ENCODE data around the gene NSMF. TPM values are rescaled to one million over a fixed set of nuclear protein-coding genes. Genes with fewer than 3 reads are reported as not detected.

Gene NSMF
- total and polyA plus RNA-seq, 2 experiments from 2014 or later = 20.3 to 103 TPM

- Histone ChIP-seq H3F3A (replicated peaks; ENCODE audit: low read depth) (no peaks in the 10 kb centered on the region), H3K27me3 (ENCODE audit: insufficient read depth) (no peaks in the 10 kb centered on the region), H3K79me2 (replicated peaks; ENCODE audit: insufficient read depth) (no peaks in the 10 kb centered on the region), H3K4me3 (no peak overlapping the region), H3K4me1 (ENCODE audit: insufficient read depth) (no peaks in the 10 kb centered on the region), H3K9me2 (ENCODE audit: insufficient read depth) (no peaks in the 10 kb centered on the region), H3K36me3 (ENCODE audit: insufficient read depth) (no peaks in the 10 kb centered on the region), H2AFZ (no peak overlapping the region), H4K20me1 (replicated peaks; ENCODE audit: insufficient read depth) (no peaks in the 10 kb centered on the region), H3K27ac (ENCODE audit: low read depth) (no peak overlapping the region), H3K4me2 (no peak overlapping the region)
- DNase-seq (ENCODE audit: low spot score) (peak; percentile 73), ATAC-seq (peak; percentile 95)
- Mint-ChIP-seq H3K27me3 (ENCODE audit: insufficient read depth, low read depth, poor library complexity) (peaks cover 13% of the 10 kb centered on the region), H3K27ac (no peak overlapping the region), H3K4me1 (no peaks in the 10 kb centered on the region; the same call in 2 of the 3 replicates), H3K9me3 (peaks cover 22% of the 10 kb centered on the region), H3K4me3 (no peak overlapping the region), H3K36me3 (ENCODE audit: low read depth) (no peaks in the 10 kb centered on the region)
- no peak for TF ChIP-seq NANOG (IDR thresholded peaks at IDR 0.05; ENCODE audit: borderline replicate concordance)
- TF ChIP-seq CTCF (conservative IDR thresholded peaks at IDR 0.05; ENCODE audit: low read depth in 2 of 2) = no peak
- TF ChIP-seq ETS1 (IDR thresholded peaks at IDR 0.05) = no peak
- no peak for TF ChIP-seq ZNF462 (CRISPR knock-in tag; IDR thresholded peaks at IDR 0.05)
- TF ChIP-seq CREB1 (CRISPR knock-in tag; IDR thresholded peaks at IDR 0.05; ENCODE audit: low read depth) = no peak
- no peak for TF ChIP-seq STAT1 (IDR thresholded peaks at IDR 0.05; ENCODE audit: unreplicated experiment)
- TF ChIP-seq EZH2phosphoT487 (IDR thresholded peaks at IDR 0.05; ENCODE audit: unreplicated experiment) = no peak
Measured at GRCh38 chr9:137492464-137493363, 33.6 kb upstream of the NSMF start.
